Ishikawa (cell line): ENCODE data around the gene TSPAN14.

Experiments used
- CEBPB ChIP-seq: IDR thresholded peaks from 2 replicates; pipeline ENCODE4 v1.6.1; 2012
- CREB1 ChIP-seq: IDR thresholded peaks from 2 replicates; pipeline ENCODE4 v1.6.1; 2012; ENCODE audit warnings: low read depth
- EP300 ChIP-seq: IDR thresholded peaks from 2 replicates; pipeline ENCODE4 v1.6.1; 2012; ENCODE audit warnings: borderline replicate concordance
- FOXM1 ChIP-seq: IDR thresholded peaks from 2 replicates; pipeline ENCODE4 v1.6.1; 2012; ENCODE audit warnings: low read depth, borderline replicate concordance
- MAX ChIP-seq: IDR thresholded peaks from 2 replicates; pipeline ENCODE4 v1.6.1; 2012
- NFIC ChIP-seq: IDR thresholded peaks from 2 replicates; pipeline ENCODE4 v1.6.1; 2012
- RAD21 ChIP-seq: IDR thresholded peaks from 2 replicates; pipeline ENCODE4 v1.6.1; 2012; ENCODE audit warnings: low read depth
- REST ChIP-seq: IDR thresholded peaks from 2 replicates; pipeline ENCODE4 v1.6.1; 2012; ENCODE audit warnings: low read depth, mild to moderate bottlenecking
- TAF1 ChIP-seq: IDR thresholded peaks from 2 replicates; pipeline ENCODE4 v1.6.1; 2012; ENCODE audit warnings: low read depth, mild to moderate bottlenecking
- TCF12 ChIP-seq: IDR thresholded peaks from 2 replicates; pipeline ENCODE4 v1.6.1; 2012; ENCODE audit warnings: low read depth
- USF1 ChIP-seq: IDR thresholded peaks from 2 replicates; pipeline ENCODE4 v1.6.1; 2012
- YY1 ChIP-seq: IDR thresholded peaks from 2 replicates; pipeline ENCODE4 v1.6.1; 2012; ENCODE audit warnings: low read depth
- ZBTB7A ChIP-seq: IDR thresholded peaks from 2 replicates; pipeline ENCODE4 v1.6.1; 2012; ENCODE audit warnings: low read depth

- TF ChIP-seq YY1, result no peak
- no peak for TF ChIP-seq NFIC
- no peak for TF ChIP-seq TAF1
- TF ChIP-seq RAD21, result no peak
- no peak for TF ChIP-seq USF1
- TF ChIP-seq CEBPB, result no peak
- no peak for TF ChIP-seq CREB1
- no peak for TF ChIP-seq EP300
- no peak for TF ChIP-seq TCF12
- TF ChIP-seq FOXM1, result no peak
- no peak for TF ChIP-seq REST
- TF ChIP-seq ZBTB7A, result no peak
- TF ChIP-seq MAX, result no peak
These were observed 47.9 kb upstream of the TSPAN14 start for GRCh38 chr10:80406204-80406603.
